Measurements from ENCODE around the gene HNRNPAB.
"Not testable (repeated sequence)": the region's sequence is repeated elsewhere in the genome, so short reads cannot be mapped to it uniquely, and the experiment has no call there.

HNRNPAB gene

DNA sequence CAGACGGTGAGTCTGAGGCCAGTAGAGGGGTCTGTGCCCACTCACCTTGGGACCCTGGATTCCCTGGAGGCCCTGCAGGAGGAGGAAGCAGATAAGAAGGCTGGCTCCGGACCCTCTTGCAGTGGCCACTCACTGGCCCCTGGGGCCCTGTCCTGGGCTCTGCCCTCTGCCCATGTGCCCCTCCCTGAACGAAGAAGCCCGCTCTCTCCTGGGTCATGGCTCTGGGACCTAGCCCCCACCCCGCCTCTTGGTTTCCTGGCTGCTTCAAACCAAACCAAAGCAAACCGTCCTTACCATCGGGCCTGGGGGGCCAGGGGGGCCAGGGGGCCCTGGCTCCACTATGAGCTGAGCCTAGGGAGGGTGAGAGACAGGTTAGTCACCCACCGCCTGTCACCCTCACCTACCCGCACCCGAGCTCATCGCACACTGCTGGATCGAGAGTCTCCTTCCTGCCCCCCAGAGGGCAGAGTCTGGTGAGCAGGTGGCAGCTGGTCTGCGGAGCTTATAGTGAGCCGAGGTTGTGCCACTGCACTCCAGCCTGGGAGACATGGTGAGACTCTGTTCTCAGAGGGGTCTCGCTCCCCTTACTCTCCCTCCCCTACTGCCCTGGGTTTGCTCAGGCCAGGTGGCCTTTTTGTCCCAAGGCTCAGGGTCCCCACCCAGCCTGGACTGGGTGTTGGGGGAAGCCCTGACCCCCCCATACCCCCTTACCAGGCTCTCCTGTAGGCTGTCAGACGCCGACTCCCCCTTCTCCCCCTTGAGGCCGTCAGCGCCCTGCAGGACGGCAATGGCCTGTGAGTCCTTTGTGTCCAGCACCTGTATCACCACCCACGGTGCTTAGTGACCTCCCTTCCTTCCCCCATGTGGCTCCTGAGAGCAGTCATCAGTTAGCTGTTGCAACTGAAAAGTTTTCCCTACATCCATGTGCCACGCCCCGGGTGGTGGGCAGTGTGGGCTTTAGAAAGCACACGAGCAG lies 43.4 kb downstream of the HNRNPAB start:
- no peak for DNase-seq

- no peak for DNase-seq
Observed at GRCh38 chr5:178248750-178249149, 44.4 kb downstream of the HNRNPAB start.

GRCh38 chr5:178249191-178249989 lies 45.1 kb downstream of the HNRNPAB start:
- no peak for DNase-seq

- DNase-seq: no peak
Observed at GRCh38 chr5:178250263-178250662, 45.9 kb downstream of the HNRNPAB start.

- no peak for DNase-seq
Observed at GRCh38 chr5:178252258-178252657, 47.9 kb downstream of the HNRNPAB start.

DNA sequence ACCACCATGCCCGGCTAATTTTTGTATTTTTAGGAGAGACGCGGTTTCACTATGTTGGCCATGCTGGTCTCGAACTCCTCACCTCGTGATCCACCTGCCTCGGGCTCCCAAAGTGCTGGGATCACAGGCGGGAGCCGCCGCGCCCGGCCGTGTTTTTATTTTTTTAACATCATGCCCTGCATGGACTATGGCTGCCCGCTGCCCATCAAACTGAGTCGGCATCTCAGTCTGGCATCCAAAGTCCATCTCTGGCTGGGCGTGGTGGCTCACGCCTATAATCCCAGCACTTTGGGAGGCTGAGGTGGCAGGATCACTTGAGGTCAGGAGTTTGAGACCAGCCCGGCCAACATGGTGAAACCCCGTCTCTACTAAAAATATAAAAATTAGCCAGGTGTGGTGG lies 49.3 kb downstream of the HNRNPAB start:
- DNase-seq: not testable (repeated sequence)

- DNase-seq: no peak
Observed at GRCh38 chr5:178256746-178257145, 52.4 kb downstream of the HNRNPAB start.

- DNase-seq: no peak
Observed at GRCh38 chr5:178257650-178258049, 53.3 kb downstream of the HNRNPAB start.

- no peak for DNase-seq
Observed at GRCh38 chr5:178259623-178260536, 55.5 kb downstream of the HNRNPAB start.
